HepG2 (cell line): ENCODE results near the gene MRM3. TPM values are rescaled to one million over a fixed set of nuclear protein-coding genes. Genes with fewer than 3 reads are reported as not detected.

Source experiments
- BATF2 ChIP-seq: sonication (generic); formaldehyde crosslinking; IDR thresholded peaks from 2 replicates; pipeline ENCODE4 v1.8.0; 2022; ENCODE audit warnings: mild to moderate bottlenecking, missing genetic modification reagents, moderate library complexity
- FLYWCH1 ChIP-seq: sonication (generic); formaldehyde crosslinking; IDR thresholded peaks from 2 replicates; pipeline ENCODE4 v1.8.1; 2023; ENCODE audit warnings: mild to moderate bottlenecking, missing genetic modification reagents
- FOXP1 ChIP-seq, 2 experiments: fragments of 450-650 bp in 1 of 2; IDR thresholded peaks; 2 replicates each; pipeline ENCODE4 v1.6.1; 2017 to 2018; ENCODE audit warnings: antibody characterized with exemption in 1 of 2
- GTF2F1 ChIP-seq: fragments of 150-350 bp; IDR thresholded peaks from 2 replicates; pipeline ENCODE4 v1.6.1; 2014; ENCODE audit warnings: low read length
- HOMEZ ChIP-seq: IDR thresholded peaks from 2 replicates; pipeline ENCODE4 v1.6.1; 2016; ENCODE audit warnings: low read depth
- NCOR1 ChIP-seq: fragments of 200-600 bp; sonication (generic); IDR thresholded peaks from 2 replicates; pipeline ENCODE4 v1.7.0; 2017; ENCODE audit warnings: antibody characterized with exemption, low read length, borderline replicate concordance
- NR2C2 ChIP-seq: sonication (generic); formaldehyde crosslinking; IDR thresholded peaks from 2 replicates; pipeline ENCODE4 v1.4.0; 2020; ENCODE audit warnings: missing genetic modification reagents, mild to moderate bottlenecking, moderate library complexity, borderline replicate concordance
- NR2F2 ChIP-seq: IDR thresholded peaks from 2 replicates; pipeline ENCODE4 v1.6.1; 2012; ENCODE audit warnings: low read depth, inconsistent platforms, borderline replicate concordance
- RAD51 ChIP-seq: fragments of 450-650 bp; IDR thresholded peaks from 2 replicates; pipeline ENCODE4 v1.6.1; 2016; ENCODE audit warnings: borderline replicate concordance
- SP1 ChIP-seq, 2 experiments: fragments of 450-650 bp in 1 of 2; sonication (generic) in 1 of 2; formaldehyde crosslinking in 1 of 2; IDR thresholded peaks; 2 replicates each; pipeline versions ENCODE4 v1.4.0 to v1.6.1; 2016 to 2020; ENCODE audit warnings: missing genetic modification reagents in 1 of 2
- TFDP2 ChIP-seq: sonication (generic); formaldehyde crosslinking; IDR thresholded peaks from 2 replicates; pipeline ENCODE4 v1.4.0; 2020; ENCODE audit warnings: missing genetic modification reagents
- ZNF580 ChIP-seq: IDR thresholded peaks from 2 replicates; pipeline ENCODE4 v1.6.1; 2016; ENCODE audit warnings: low read depth, borderline replicate concordance
- ZNF614 ChIP-seq: IDR thresholded peaks from 2 replicates; pipeline ENCODE4 v1.6.1; 2018; ENCODE audit warnings: missing biosample characterization, missing genetic modification reagents, inconsistent platforms, borderline replicate concordance
- ZNF652 ChIP-seq: IDR thresholded peaks from 2 replicates; pipeline ENCODE4 v1.6.1; 2016; ENCODE audit warnings: low read depth, borderline replicate concordance
- ZZZ3 ChIP-seq: sonication (generic); formaldehyde crosslinking; IDR thresholded peaks from 2 replicates; pipeline ENCODE4 v1.4.0; 2020; ENCODE audit warnings: missing genetic modification reagents, mild to moderate bottlenecking, borderline replicate concordance
- polyA plus RNA-seq, 8 experiments: library from polyadenylated mRNA; depleted of rRNA in 3 of 8; stranded (reverse) in 7 of 8; unstranded in 1 of 8; fragments of >200 nt; fragmentation: Illumina TruSeq in 4 of 8; extraction: Trizol in 4 of 8; gene quantifications; 2 replicates each; pipeline versions ENCODE4 v1.2.1 to v1.2.3, GENCODE V29; 2011 to 2016; ENCODE audit warnings: low read depth in 4 of 8, missing spikeins in 1 of 8, mixed read lengths in 1 of 8; ENCODE audit not compliant: insufficient read depth in 1 of 8
- total RNA-seq, 5 experiments: library from RNA; depleted of rRNA; stranded (reverse); fragments of >200 nt; fragmentation: Illumina TruSeq; extraction: Trizol; gene quantifications; 2 replicates each; pipeline ENCODE4 v1.2.3, GENCODE V29; 2016; ENCODE audit warnings: low read depth in 1 of 5
- TF ChIP-seq, protein P1 (sequence below): sonication (generic); formaldehyde crosslinking; IDR thresholded peaks from 2 replicates; pipeline ENCODE4 v1.4.0; 2020; ENCODE audit warnings: mild to moderate bottlenecking, missing genetic modification reagents
- TF ChIP-seq, protein P2 (sequence below): sonication (generic); formaldehyde crosslinking; conservative IDR thresholded peaks from 2 replicates; pipeline ENCODE4 v1.4.0; 2020; ENCODE audit warnings: mild to moderate bottlenecking, missing genetic modification reagents, moderate library complexity
- TF ChIP-seq, protein P3 (sequence below): sonication (generic); formaldehyde crosslinking; conservative IDR thresholded peaks from 2 replicates; pipeline ENCODE4 v1.5.0; 2020; ENCODE audit warnings: missing genetic modification reagents

The MRM3 gene
- total and polyA plus RNA-seq, 2 of the 13 experiments (the other 11 are each of a cell fraction or from before 2014, with no cell fraction given), result 12.3 to 25.5 TPM

DNA sequence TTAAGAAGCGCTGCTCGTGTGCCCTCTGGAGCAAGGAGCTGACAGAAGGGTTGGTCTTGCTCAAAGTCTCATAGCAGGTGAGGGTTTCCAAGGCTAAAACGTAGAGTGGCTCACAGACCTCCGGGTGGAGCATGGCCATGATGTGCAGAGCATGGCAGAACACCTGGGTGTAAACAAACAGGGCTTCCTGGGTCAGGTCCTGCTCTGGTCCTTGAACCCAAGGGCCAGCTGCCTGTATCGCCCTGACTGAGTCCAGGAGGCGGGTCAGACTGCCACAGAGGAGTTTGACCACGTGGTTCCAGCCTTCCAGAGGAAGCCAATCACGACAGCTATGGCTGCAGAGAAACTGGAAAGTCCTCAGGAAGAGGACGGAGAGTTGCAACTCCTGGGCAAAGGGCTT is 37.2 kb upstream of the MRM3 start (continued):
- TF ChIP-seq, protein P1, sequence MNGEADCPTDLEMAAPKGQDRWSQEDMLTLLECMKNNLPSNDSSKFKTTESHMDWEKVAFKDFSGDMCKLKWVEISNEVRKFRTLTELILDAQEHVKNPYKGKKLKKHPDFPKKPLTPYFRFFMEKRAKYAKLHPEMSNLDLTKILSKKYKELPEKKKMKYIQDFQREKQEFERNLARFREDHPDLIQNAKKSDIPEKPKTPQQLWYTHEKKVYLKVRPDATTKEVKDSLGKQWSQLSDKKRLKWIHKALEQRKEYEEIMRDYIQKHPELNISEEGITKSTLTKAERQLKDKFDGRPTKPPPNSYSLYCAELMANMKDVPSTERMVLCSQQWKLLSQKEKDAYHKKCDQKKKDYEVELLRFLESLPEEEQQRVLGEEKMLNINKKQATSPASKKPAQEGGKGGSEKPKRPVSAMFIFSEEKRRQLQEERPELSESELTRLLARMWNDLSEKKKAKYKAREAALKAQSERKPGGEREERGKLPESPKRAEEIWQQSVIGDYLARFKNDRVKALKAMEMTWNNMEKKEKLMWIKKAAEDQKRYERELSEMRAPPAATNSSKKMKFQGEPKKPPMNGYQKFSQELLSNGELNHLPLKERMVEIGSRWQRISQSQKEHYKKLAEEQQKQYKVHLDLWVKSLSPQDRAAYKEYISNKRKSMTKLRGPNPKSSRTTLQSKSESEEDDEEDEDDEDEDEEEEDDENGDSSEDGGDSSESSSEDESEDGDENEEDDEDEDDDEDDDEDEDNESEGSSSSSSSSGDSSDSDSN (CRISPR knock-in tag), result no peak
- TF ChIP-seq, protein P2, sequence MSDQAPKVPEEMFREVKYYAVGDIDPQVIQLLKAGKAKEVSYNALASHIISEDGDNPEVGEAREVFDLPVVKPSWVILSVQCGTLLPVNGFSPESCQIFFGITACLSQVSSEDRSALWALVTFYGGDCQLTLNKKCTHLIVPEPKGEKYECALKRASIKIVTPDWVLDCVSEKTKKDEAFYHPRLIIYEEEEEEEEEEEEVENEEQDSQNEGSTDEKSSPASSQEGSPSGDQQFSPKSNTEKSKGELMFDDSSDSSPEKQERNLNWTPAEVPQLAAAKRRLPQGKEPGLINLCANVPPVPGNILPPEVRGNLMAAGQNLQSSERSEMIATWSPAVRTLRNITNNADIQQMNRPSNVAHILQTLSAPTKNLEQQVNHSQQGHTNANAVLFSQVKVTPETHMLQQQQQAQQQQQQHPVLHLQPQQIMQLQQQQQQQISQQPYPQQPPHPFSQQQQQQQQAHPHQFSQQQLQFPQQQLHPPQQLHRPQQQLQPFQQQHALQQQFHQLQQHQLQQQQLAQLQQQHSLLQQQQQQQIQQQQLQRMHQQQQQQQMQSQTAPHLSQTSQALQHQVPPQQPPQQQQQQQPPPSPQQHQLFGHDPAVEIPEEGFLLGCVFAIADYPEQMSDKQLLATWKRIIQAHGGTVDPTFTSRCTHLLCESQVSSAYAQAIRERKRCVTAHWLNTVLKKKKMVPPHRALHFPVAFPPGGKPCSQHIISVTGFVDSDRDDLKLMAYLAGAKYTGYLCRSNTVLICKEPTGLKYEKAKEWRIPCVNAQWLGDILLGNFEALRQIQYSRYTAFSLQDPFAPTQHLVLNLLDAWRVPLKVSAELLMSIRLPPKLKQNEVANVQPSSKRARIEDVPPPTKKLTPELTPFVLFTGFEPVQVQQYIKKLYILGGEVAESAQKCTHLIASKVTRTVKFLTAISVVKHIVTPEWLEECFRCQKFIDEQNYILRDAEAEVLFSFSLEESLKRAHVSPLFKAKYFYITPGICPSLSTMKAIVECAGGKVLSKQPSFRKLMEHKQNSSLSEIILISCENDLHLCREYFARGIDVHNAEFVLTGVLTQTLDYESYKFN (CRISPR knock-in tag), result peak; percentile 47; the same call in 1 of the 2 replicates
- TF ChIP-seq RAD51 (no peak; the same call in 1 of the 2 replicates), NCOR1 (no peak), ZZZ3 (CRISPR knock-in tag) (no peak), NR2C2 (CRISPR knock-in tag) (0 out of 2 replicates have a peak, but pooled peaks have one; percentile 20), HOMEZ (CRISPR knock-in tag) (peak; percentile 66; the same call in 1 of the 2 replicates), BATF2 (CRISPR knock-in tag) (no peak), ZNF580 (CRISPR knock-in tag) (no peak), TFDP2 (CRISPR knock-in tag) (0 out of 2 replicates have a peak, but pooled peaks have one; percentile 21), FOXP1 (IDR thresholded peaks at IDR 0.05) (no peak), FOXP1 (CRISPR knock-in tag; IDR thresholded peaks at IDR 0.05) (0 out of 2 replicates have a peak, but pooled peaks have one; percentile 41), FLYWCH1 (no peak), ZNF614 (CRISPR knock-in tag) (no peak), GTF2F1 (no peak), NR2F2 (no peak), ZNF652 (CRISPR knock-in tag) (no peak), SP1 (IDR thresholded peaks at IDR 0.05) (no peak), SP1 (CRISPR knock-in tag; IDR thresholded peaks at IDR 0.05) (no peak)
- TF ChIP-seq, protein P3, sequence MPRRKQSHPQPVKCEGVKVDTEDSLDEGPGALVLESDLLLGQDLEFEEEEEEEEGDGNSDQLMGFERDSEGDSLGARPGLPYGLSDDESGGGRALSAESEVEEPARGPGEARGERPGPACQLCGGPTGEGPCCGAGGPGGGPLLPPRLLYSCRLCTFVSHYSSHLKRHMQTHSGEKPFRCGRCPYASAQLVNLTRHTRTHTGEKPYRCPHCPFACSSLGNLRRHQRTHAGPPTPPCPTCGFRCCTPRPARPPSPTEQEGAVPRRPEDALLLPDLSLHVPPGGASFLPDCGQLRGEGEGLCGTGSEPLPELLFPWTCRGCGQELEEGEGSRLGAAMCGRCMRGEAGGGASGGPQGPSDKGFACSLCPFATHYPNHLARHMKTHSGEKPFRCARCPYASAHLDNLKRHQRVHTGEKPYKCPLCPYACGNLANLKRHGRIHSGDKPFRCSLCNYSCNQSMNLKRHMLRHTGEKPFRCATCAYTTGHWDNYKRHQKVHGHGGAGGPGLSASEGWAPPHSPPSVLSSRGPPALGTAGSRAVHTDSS (CRISPR knock-in tag), result no peak
